HL-60/S4 treated with phorbol 12-myristate 13-acetate at 8.2 ng/mL for 4 days and 3 days (cell line): ENCODE measurements around the gene TRABD2B.

Source experiments
- in situ Hi-C: fragments of 300-500 bp; cut with MboI; formaldehyde crosslinking; loops from 2 replicates; pipeline ENCODE4 v1.15.0; 2022; ENCODE audit warnings: low sequenced_read_pairs

The TRABD2B gene

DNA sequence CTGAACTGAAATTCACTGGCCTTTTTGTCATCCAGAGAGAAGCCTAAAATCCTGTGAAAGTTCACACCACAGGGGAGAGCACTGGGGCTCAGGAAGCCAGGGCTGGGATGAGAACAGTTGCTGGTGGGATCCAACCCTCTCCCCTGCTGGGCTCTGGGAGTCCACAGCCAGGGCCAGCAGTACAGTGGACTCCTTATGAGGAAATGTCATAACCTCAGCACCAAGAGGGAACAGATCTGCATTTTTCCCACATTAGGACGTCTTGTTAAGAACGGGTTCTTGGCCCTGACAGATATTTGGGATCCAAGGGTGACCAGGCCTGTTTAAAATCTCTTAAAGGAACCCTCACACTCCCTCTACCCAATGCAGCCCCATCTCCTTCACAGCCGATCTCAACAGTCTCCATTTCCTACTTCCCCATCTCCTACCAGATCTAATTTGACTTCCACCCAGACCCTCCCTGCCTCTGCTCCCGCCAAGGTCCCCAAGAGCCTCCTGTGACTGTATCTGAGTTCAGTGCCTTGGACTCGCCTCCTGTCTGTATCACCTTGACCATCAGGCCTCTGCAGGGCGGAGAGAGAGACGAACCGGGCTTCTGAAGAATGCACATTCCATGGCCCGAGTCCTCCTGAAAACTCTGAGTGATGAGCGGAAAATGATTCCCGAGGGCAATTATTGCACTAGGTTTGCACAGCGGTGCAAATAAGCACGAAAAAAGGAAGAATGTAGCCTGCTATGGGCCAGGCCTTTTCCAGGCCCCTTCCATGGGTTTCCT lies 159.9 kb downstream of the TRABD2B start:
- in situ Hi-C loops: no loop called here

DNA sequence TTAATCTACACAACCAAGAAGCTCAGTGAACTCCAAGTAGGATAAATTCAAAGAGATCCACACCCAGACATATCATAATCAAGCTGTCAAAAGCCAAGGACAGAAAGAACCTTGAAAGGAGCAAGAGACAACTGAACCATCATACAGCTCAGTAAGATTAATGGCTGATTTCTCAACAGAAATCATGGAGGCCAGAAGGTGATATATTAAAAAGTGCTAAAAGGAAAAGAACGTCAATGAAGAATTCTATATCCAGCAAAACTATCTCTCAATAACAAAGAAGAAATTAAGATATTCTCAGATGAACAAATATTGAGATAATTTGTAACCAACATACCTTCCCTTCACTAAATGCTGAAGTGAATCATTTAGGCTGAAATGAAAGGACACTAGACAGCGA lies 161.8 kb downstream of the TRABD2B start:
- in situ Hi-C loops: no loop called here

DNA sequence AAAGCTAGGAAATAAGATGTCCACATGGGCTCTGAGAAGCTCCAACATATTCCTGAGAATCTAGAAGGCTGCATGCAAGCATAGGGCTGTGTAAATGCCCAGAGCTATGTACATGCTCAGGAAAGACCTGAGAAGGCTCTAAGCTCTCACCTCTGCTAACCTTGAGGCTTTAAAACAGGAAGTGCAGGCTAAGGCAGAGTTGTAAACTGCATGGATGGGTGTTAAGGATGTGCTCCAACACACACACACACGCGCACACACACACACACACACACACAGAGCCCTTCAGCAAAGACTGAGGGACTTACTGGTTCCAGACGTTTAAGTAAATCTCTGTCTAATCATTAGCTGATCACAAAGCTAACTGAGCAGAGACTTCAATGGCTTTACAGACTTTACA lies 162.9 kb downstream of the TRABD2B start:
- in situ Hi-C loops: no loop called here

DNA sequence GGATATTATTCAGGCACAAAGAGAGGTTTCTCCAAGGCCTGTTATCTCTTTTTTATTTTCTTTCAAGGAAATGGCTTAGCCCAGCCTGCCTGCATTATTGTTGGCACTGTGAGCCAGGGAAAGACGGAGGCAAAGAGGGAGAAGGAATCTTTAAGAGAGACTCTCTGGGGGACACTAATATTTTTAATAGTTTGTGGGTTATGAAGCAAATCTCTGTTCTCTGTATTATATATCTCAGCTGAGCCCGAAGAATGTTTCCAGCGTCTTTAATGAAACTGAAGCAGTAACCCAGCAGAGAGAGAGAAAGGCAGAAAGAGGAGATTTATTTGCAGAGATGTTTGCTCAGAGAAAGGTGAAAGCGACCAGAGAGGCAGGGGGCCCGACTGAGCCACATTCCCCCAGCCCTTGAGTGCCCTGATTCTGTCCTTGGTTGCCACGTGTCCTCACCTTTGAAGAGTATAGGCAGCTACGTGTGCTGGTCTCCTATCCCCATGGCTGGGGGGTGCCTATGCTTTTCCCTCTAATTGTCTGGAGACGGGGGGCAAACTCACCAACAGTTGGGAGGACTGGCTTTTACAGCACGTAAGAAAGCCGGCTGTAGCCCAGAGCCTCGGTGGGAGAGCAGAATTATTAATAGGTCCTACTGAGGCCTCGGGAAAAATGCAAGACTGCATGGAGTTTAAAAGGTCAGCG lies 166.4 kb downstream of the TRABD2B start:
- in situ Hi-C loops: no loop called here

DNA sequence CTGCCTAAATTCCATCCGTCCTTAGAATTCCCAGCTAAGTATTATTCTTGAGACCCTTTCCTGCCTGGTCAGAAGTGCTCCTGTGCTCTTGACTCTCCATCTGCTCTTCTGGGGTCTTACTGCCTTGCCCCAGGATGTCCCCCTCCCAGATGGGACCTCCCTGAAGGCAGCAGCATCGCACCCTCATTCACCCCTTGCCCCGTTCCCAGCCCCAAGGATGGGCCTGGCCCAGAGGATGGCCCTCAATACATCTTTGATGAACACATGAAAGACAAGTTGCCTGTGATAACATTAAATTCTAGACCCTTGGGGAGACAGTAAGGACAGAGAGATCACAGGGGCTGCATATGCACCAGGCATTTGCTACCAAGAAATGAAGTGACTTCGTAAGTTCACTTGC lies 167.2 kb downstream of the TRABD2B start:
- in situ Hi-C loops: no loop called here

DNA sequence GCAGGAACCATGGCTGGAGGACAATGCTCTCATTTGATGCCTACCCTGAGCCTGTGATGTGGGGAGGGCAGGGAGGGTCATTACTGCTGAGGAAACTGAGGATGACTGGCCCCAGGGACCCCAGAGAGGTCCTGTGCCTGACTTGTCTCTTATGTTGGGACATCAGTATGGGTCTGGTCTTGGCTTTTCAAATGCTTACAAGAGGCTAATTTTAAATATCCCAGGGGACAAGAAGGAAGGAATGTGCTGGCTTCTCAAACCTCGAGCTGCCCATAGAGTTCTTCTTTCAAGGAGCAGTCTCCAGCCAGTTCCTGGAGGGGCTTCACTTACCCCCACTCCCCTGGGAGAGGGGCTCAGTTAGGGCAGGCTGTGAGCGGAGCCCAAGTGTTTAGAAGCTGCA lies 168.2 kb downstream of the TRABD2B start:
- in situ Hi-C loops: no loop called here

DNA sequence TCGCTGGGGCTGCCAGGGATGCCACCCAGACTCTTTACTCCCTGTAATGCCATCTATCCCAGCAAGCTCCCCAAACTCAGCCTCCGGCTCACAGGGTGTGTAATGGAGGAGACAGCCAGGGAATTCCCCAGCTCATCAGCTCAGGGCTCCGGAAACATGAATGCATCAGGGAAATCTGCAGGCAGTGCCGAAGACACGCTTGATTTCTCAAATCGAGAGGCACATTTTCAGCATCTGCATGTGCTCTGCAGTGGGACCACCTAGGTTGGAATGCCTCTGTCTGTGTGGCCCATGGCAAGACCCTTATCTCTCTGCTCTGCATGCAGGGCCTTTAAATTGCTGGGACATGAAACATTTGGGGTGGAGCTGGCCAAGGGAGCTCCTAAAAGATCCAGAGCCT lies 170.1 kb downstream of the TRABD2B start:
- in situ Hi-C loops: no loop called here

DNA sequence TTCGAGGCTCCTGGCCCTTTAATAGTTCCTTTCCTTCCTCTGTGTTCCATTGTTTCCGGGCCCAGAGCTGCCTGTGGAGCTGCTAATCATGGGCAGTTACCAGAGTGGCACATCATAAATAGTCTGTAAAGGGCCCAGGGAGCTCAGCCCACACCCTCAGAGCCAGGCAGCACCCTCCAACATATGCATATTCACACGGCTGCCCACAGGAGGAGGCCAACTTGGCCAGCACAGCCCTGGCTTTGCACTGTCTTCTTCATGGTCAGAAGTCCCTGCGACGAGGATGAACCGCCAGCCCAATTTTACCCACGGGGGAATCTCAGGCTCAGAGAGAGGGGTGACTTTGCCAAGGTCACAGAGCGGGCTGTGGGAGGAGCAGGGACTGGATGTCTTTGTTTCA lies 172.5 kb downstream of the TRABD2B start:
- in situ Hi-C loops: no loop called here

DNA sequence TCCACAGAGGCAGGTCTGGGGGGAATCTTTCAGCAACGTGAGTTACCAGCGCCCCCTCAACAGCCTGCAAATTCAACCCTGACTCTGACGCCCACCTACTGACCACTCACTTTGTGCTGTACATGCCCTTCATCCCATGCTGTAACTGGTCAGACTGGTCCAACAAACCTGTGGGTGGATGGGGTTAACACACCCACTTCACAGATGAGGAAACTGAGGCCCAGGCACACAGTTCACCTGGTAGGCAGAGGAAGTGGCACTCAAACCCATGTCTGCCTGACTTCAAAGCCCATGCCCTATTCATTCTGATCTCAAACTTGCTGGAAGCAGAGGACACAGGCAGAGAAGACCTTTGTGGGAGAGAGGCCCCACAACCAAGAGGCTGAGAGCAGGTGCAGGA lies 172.9 kb downstream of the TRABD2B start:
- in situ Hi-C loops: no loop called here

DNA sequence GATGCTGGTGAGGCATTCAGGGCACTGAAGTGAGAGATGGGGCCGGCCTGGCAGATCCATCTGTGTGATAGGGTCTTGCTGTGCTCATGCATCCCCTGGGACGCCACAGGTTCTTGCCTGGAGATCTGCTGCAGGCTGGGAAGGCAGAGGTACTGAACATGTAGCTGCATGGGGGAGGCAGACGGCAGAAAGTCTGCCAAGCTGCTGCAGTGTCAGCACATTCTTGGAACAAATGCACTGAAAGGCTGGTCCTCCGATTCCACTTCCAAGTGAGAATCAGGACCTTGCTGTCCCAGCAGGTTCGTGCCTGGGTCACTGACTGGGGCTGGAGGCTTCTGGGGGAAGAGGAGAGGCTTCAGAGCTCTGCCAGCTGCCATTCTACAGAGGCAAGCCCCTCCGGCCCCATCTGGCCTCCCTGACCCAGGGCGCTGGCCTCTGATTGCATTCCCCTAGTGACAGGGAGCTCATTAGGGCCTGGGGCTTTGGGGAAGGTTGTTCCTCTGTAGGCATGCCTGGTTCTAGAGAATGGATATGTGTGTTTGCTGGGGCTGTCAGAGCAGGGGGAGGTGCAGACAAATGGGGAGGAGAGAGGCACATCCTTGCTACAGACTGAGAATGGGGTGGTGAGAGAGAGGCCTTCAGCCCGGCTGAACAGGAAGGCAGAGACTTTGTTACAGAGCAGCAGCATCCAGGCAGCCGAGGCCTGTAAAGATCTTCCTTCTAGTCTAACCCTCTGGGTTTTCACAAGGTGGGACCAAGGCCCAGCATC lies 174.0 kb downstream of the TRABD2B start:
- in situ Hi-C loops: no loop called here

DNA sequence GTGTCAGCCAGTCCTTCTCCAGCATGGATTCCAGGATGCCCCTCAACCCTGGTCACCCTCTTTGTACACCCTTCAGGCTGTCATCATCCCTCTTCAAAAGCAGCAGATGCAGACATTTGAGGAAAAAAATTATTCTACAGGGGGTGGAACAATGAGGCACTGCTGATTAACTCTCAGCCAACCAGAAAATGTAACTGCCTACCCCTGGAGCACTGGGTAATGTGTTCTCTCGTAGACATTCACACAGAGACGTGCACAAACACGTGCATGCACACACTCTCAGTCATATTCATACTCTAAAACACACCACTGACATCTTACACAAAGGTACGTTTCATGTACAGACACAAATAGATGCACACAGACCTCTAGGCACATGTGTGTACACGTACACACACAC lies 175.4 kb downstream of the TRABD2B start:
- in situ Hi-C loops: no loop called here

DNA sequence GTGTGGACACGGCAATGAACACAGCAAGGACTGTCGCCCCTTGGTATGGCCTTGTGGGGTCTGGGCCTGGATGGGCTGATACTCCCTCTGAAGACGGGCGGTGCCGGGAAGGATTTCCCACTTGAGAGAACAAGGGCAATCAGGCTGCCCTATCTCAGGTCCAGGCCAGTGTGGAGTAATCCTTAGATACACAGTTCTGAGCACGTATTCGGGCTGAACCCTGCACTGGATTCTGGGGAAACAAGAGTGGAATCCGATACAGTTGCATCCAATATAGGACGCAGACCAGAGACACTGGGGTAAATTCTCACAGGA lies 177.7 kb downstream of the TRABD2B start:
- in situ Hi-C loops: no loop called here

DNA sequence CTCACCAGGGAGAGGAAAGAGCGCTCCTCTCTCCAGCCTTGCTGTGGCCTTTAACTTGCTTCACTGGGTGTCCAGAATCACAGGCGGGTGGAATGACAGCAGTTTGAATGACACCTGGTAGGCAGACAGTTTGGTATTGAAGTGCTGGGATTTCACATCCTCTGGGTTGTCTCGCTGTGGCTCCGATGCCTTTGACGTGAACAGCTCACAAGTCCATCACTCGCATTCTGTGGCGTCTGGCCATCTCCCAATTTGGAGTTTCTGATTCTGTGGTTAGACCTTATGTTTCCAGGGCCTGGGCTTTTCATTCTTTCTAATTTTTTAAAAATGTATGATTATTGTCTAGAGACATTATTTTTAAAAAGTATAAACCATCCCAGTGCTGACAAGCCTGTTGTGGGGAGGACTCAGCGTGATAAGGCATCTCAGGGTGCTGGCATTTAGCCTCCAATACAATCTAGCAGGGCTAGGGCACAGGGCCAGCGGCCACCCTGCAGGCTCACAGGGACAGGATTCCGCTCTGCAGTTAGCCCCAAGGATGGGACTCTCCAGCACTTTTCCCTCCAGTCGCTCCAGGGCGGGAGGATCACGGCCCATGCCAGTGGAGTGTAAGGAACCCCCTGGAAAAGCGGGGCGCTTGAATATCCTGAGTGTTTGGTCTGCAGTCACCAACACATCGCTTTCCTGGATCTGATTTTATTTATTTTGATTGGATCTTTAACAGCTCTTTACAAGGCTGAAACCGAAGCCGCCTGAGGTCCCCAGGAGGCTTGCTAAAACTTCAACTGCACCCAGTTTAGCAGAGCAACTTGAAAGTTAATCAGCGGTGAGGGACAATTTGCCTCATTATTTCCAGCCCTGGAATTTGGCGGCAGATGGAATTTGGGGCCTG lies 178.3 kb downstream of the TRABD2B start:
- in situ Hi-C loops: no loop called here

DNA sequence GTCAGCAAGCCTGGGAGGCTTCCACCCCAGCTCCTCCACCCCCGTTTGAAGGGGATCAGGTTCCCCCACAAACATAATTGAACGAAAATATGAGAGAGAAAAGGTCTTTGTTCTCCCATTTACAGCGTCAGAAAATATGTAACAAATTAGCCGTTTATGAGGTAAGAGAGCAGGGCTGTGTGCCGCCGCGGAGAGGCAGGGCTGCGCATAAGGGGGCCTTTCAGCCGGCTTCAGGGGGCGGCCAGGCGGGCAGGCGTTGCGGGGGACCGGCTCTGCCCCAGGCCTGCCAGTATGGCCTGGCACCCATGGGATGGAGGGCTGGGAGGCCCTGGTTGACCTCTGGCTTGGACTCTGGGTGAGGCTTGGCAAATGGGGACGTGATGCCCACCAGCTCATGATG lies 179.3 kb downstream of the TRABD2B start:
- in situ Hi-C loops: no loop called here

DNA sequence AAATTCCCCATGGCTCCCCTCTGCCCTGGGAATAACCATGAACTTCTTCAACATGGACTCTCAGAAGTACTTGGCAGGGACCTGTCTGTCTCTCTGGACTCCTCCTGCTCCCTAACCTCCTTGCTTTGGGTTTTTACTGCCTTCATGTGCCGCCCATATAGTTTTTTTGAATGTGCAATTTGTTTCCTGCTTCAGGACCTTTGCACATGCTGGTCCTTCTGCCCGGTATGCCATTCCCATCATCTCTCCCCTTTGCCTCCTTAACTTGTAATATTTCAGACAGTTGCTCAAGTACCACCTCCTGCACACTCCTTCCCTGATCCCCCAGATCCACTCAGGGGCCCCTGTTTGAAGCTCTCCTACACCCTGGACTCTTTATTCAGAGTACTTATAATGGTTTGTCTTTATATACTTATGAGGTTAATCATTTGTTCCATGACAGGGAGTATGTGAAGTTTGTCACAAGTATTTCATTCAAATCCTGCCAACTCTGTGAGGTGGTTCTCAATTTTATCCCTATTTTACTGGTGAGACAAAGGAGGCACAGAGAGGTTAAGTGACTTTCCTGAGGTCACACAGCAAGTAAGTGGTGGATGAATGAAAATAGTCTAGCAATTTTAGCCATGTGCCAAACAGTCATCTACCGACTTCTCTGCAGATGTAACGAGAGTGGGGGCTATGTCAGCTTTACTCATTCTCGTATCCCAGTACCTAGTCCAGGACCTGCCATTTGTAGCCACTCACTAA lies 180.7 kb downstream of the TRABD2B start:
- in situ Hi-C loops: no loop called here

DNA sequence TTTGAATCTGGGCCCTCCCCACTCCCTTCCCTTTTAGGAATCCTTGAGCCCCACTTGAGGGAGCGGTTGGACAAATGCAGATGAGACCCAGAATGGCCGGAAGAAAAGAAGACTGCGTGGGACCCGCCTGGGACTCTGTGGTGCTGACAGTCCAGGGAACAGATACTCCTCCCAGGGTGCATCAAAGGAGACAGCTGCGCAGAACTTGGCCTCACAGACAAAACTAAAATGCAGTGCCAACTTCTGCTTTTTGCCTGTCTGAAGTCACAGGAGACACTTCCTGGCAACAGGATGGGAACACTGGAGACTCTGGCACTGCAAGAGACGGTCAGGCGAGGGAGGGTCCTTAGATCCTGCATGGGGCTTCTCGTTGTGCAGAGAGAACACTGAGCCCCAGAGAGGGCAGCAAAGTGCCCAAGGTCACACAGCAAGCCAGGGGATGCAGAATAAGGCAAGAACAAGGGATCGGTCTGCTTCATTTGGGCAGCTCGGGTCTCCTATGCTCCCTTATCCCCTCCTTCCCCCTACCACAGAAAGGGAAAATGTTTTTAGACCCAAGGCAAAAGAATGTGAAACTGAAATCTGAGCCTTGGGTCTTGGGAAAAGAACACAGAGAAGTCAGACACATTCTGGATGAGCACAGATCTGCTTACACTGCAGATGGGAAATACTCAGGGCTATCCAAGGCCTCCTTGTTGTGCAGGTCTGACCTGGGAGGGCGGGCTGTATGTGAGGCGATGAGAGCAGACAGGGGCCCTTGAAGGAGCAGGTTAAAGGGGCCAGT lies 182.4 kb downstream of the TRABD2B start:
- in situ Hi-C loops: no loop called here

DNA sequence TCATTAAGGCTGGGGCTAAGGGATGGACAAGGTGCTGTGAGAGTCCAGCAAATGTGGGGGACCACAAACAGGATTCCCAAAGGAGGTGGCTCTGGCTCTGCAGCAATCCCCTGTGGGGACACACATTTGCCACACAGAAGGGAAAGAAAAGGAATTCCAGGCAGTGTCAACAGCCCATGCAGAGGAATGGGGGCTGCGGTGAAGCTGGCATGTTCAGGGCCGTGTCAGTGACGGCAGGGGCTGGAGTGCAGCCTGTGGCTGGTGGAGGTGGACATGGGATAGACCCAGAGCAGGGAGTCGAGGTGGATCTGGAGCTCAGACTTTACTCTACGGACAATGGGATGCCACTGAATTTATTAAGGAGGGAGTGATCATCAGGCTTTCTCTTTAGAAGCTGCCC lies 183.2 kb downstream of the TRABD2B start:
- in situ Hi-C loops: no loop called here

DNA sequence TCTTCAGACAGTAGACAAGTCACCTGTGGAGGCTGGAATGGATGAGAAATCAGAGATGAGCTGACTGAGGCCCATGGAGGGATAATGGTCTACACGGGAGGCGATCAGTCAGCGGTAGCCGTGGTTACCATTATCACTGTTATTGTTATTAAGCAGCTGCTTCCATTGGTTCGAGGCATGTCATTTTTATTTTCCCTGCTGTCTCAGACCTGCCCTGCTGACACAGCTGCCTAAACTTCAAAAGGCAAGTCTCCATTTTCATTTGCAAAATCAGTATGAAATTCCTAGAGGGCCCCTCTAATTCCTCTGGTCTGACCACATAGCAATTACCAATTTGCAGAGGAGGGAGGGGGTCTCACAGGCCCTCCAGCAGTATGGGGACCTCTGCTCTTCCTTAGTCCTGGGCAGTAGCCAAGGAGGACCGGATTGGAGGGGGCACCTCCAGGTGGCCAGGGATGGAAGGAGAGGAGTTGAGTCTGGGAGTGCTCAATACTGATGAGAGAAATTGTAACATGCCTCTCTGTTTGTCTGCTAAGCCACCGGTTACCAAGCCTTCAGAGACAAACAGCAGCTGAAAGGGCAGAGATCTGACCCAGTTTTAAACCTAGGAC lies 184.2 kb downstream of the TRABD2B start:
- in situ Hi-C loops: no loop called here
